K562 (cell line): ENCODE results near the gene PHF5A. TPM values are rescaled to one million over a fixed set of nuclear protein-coding genes. Genes with fewer than 3 reads are reported as not detected.
A peak's percentile ranks its signal among the peaks of the same experiment; 100 is the strongest.

Experiments used
- CBX5 ChIP-seq: IDR thresholded peaks from 2 replicates; pipeline ENCODE4 v1.6.1; 2014; ENCODE audit warnings: low read depth, borderline replicate concordance
- CCNT2 ChIP-seq: IDR thresholded peaks from 2 replicates; pipeline ENCODE4 v1.6.1; 2011; ENCODE audit warnings: borderline replicate concordance, low read depth, mild to moderate bottlenecking, moderate library complexity, mixed read lengths, low read length; ENCODE audit not compliant: insufficient read length; ENCODE audit errors: extremely low read depth
- KDM5B ChIP-seq: fragments of 200-600 bp; sonication (generic); IDR thresholded peaks from 2 replicates; pipeline ENCODE4 v1.6.1; 2012; ENCODE audit warnings: low read depth, mild to moderate bottlenecking, moderate library complexity, low read length, control low read depth, inconsistent platforms; ENCODE audit not compliant: insufficient replicate concordance
- LARP7 ChIP-seq: fragments of 450-650 bp; IDR thresholded peaks from 2 replicates; pipeline ENCODE4 v1.6.1; 2016
- NFATC3 ChIP-seq: fragments of 450-650 bp; IDR thresholded peaks from 2 replicates; pipeline ENCODE4 v1.6.1; 2017; ENCODE audit warnings: mild to moderate bottlenecking
- TAF1 ChIP-seq: IDR thresholded peaks from 2 replicates; pipeline ENCODE4 v1.6.1; 2011; ENCODE audit warnings: mild to moderate bottlenecking, low read length, moderate library complexity; ENCODE audit not compliant: insufficient read depth, control insufficient read depth, severe bottlenecking; ENCODE audit errors: extremely low read depth
- TCFL5 ChIP-seq: fragments of 250-450 bp; sonication (Bioruptor Pico); conservative IDR thresholded peaks from 2 replicates; pipeline ENCODE4 v1.6.1; 2021; ENCODE audit warnings: mild to moderate bottlenecking, moderate library complexity, matching md5 sums
- ZKSCAN1 ChIP-seq: fragments of 150-350 bp; IDR thresholded peaks from 2 replicates; pipeline ENCODE4 v1.6.1; 2016; ENCODE audit warnings: low read depth, low read length
- polyA plus RNA-seq, 8 experiments: library from polyadenylated mRNA; depleted of rRNA in 4 of 8; stranded (reverse) in 5 of 8; unstranded in 3 of 8; fragments of >200 nt; fragmentation: Nextera tagmentation in 2 of 8; fragmentation: Illumina TruSeq in 1 of 8; extraction: Ambion mirVana in 2 of 8; extraction: Trizol in 1 of 8; gene quantifications; 2 replicates each; pipeline versions ENCODE4 v1.2.1 to v1.2.3, GENCODE V29; 2011 to 2014; ENCODE audit warnings: inconsistent platforms in 1 of 8, missing spikeins in 1 of 8
- total RNA-seq, 7 experiments: library from RNA; depleted of rRNA in 6 of 7; stranded (reverse); fragments of >200 nt in 6 of 7; fragmentation: Illumina TruSeq in 2 of 7; extraction: Trizol in 2 of 7; gene quantifications; 2 replicates each; pipeline versions ENCODE4 v1.2.1 to v1.2.3, GENCODE V29; 2011 to 2021; ENCODE audit warnings: low replicate concordance in 1 of 7
- TF ChIP-seq, protein P1 (sequence below): fragments of 250-450 bp; sonication (Bioruptor Pico); IDR thresholded peaks from 2 replicates; pipeline ENCODE4 v1.4.0; 2020; ENCODE audit warnings: mild to moderate bottlenecking, moderate library complexity, borderline replicate concordance
- TF ChIP-seq, protein P2 (sequence below): fragments of 200-800 bp; sonication (Bioruptor generic); IDR thresholded peaks from 2 replicates; pipeline ENCODE4 v1.6.1; 2016; ENCODE audit warnings: missing genetic modification characterization, missing compliant biosample characterization
- TF ChIP-seq, protein P3 (sequence below): sonication (generic); formaldehyde crosslinking; IDR thresholded peaks from 2 replicates; pipeline ENCODE4 v1.8.0; 2022; ENCODE audit warnings: mild to moderate bottlenecking, missing genetic modification reagents
- TF ChIP-seq, protein P4 (sequence below): fragments of 250-450 bp; sonication (Bioruptor Pico); IDR thresholded peaks from 2 replicates; pipeline ENCODE4 v1.4.0; 2020

Gene PHF5A
- total and polyA plus RNA-seq, 9 of the 15 experiments (the other 6 are each of a cell fraction or from before 2014, with no cell fraction given) = 14.2 to 144 (median 101) TPM

DNA sequence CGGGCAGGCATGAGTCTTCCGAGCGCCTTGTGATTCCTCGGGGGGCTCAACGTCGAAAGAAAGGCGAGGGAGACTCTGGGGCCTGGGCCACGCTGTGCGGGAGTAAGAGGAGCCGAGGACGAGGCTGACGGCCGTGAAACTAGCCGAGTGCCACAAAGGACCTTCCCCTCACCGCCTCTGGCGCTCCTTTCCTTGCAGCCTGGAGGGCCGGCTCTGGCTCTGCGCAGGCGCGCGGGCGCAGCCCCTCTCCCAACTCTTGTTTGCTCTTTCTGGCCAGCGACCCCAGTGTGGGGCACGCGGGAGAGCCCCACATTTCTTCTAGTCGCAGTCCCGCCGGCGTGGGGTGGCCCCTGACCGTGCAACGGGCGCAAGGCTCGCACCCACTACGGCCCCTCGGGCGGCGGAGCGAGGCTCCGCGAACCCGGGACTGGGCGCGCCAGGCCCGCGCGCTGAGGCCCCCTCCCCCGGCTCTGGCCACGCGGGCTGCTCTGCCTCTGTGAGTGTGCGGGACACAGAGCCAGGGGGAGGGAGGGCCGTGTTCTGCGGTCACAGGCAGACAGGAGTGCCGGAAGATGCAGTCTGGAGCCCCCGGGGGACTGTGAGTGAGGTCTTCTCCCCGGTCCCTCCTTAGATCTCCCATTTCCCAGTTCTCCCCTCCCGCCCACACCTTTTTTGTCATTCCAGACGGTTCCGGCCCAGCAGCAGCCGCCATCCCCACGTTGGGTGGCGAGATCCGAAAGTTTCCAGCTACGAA, 20.9 kb downstream of the PHF5A start (continued):
- TF ChIP-seq TAF1 = peak; percentile 46
- TF ChIP-seq, protein P1, sequence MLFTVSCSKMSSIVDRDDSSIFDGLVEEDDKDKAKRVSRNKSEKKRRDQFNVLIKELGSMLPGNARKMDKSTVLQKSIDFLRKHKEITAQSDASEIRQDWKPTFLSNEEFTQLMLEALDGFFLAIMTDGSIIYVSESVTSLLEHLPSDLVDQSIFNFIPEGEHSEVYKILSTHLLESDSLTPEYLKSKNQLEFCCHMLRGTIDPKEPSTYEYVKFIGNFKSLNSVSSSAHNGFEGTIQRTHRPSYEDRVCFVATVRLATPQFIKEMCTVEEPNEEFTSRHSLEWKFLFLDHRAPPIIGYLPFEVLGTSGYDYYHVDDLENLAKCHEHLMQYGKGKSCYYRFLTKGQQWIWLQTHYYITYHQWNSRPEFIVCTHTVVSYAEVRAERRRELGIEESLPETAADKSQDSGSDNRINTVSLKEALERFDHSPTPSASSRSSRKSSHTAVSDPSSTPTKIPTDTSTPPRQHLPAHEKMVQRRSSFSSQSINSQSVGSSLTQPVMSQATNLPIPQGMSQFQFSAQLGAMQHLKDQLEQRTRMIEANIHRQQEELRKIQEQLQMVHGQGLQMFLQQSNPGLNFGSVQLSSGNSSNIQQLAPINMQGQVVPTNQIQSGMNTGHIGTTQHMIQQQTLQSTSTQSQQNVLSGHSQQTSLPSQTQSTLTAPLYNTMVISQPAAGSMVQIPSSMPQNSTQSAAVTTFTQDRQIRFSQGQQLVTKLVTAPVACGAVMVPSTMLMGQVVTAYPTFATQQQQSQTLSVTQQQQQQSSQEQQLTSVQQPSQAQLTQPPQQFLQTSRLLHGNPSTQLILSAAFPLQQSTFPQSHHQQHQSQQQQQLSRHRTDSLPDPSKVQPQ (CRISPR knock-in tag) = no peak
- TF ChIP-seq CBX5 = no peak
- TF ChIP-seq KDM5B = no peak
- no peak for TF ChIP-seq NFATC3
- TF ChIP-seq, protein P2, sequence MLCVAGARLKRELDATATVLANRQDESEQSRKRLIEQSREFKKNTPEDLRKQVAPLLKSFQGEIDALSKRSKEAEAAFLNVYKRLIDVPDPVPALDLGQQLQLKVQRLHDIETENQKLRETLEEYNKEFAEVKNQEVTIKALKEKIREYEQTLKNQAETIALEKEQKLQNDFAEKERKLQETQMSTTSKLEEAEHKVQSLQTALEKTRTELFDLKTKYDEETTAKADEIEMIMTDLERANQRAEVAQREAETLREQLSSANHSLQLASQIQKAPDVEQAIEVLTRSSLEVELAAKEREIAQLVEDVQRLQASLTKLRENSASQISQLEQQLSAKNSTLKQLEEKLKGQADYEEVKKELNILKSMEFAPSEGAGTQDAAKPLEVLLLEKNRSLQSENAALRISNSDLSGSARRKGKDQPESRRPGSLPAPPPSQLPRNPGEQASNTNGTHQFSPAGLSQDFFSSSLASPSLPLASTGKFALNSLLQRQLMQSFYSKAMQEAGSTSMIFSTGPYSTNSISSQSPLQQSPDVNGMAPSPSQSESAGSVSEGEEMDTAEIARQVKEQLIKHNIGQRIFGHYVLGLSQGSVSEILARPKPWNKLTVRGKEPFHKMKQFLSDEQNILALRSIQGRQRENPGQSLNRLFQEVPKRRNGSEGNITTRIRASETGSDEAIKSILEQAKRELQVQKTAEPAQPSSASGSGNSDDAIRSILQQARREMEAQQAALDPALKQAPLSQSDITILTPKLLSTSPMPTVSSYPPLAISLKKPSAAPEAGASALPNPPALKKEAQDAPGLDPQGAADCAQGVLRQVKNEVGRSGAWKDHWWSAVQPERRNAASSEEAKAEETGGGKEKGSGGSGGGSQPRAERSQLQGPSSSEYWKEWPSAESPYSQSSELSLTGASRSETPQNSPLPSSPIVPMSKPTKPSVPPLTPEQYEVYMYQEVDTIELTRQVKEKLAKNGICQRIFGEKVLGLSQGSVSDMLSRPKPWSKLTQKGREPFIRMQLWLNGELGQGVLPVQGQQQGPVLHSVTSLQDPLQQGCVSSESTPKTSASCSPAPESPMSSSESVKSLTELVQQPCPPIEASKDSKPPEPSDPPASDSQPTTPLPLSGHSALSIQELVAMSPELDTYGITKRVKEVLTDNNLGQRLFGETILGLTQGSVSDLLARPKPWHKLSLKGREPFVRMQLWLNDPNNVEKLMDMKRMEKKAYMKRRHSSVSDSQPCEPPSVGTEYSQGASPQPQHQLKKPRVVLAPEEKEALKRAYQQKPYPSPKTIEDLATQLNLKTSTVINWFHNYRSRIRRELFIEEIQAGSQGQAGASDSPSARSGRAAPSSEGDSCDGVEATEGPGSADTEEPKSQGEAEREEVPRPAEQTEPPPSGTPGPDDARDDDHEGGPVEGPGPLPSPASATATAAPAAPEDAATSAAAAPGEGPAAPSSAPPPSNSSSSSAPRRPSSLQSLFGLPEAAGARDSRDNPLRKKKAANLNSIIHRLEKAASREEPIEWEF = no peak
- peak; percentile 31 for TF ChIP-seq CCNT2
- TF ChIP-seq, protein P3, sequence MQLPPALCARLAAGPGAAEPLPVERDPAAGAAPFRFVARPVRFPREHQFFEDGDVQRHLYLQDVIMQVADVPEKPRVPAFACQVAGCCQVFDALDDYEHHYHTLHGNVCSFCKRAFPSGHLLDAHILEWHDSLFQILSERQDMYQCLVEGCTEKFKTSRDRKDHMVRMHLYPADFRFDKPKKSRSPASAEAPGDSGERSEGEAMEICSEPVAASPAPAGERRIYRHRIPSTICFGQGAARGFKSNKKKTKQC (CRISPR knock-in tag) = no peak
- TF ChIP-seq, protein P4, sequence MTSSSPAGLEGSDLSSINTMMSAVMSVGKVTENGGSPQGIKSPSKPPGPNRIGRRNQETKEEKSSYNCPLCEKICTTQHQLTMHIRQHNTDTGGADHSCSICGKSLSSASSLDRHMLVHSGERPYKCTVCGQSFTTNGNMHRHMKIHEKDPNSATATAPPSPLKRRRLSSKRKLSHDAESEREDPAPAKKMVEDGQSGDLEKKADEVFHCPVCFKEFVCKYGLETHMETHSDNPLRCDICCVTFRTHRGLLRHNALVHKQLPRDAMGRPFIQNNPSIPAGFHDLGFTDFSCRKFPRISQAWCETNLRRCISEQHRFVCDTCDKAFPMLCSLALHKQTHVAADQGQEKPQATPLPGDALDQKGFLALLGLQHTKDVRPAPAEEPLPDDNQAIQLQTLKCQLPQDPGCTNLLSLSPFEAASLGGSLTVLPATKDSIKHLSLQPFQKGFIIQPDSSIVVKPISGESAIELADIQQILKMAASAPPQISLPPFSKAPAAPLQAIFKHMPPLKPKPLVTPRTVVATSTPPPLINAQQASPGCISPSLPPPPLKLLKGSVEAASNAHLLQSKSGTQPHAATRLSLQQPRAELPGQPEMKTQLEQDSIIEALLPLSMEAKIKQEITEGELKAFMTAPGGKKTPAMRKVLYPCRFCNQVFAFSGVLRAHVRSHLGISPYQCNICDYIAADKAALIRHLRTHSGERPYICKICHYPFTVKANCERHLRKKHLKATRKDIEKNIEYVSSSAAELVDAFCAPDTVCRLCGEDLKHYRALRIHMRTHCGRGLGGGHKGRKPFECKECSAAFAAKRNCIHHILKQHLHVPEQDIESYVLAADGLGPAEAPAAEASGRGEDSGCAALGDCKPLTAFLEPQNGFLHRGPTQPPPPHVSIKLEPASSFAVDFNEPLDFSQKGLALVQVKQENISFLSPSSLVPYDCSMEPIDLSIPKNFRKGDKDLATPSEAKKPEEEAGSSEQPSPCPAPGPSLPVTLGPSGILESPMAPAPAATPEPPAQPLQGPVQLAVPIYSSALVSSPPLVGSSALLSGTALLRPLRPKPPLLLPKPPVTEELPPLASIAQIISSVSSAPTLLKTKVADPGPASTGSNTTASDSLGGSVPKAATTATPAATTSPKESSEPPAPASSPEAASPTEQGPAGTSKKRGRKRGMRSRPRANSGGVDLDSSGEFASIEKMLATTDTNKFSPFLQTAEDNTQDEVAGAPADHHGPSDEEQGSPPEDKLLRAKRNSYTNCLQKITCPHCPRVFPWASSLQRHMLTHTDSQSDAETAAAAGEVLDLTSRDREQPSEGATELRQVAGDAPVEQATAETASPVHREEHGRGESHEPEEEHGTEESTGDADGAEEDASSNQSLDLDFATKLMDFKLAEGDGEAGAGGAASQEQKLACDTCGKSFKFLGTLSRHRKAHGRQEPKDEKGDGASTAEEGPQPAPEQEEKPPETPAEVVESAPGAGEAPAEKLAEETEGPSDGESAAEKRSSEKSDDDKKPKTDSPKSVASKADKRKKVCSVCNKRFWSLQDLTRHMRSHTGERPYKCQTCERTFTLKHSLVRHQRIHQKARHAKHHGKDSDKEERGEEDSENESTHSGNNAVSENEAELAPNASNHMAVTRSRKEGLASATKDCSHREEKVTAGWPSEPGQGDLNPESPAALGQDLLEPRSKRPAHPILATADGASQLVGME = no peak
- no peak for TF ChIP-seq TCFL5 (CRISPR knock-in tag)
- no peak for TF ChIP-seq LARP7
- TF ChIP-seq ZKSCAN1 = no peak
